SU-DHL-6 (cell line): ENCODE measurements around the gene DNMT3A.

Experiments used
- H2AFZ ChIP-seq: fragments of 200-600 bp; sonication (generic); 2 replicates; pipeline ENCODE4 v1.6.1; 2014; ENCODE audit warnings: low read depth, mild to moderate bottlenecking, moderate library complexity, mixed read lengths, antibody characterized with exemption, low read length; ENCODE audit not compliant: severe bottlenecking
- H3F3A ChIP-seq: fragments of 200-600 bp; shearing (Covaris generic); 2 replicates; pipeline ENCODE4 v1.6.0; 2016; ENCODE audit warnings: antibody characterized with exemption, mild to moderate bottlenecking; ENCODE audit not compliant: insufficient read depth
- H3K27ac ChIP-seq: fragments of 200-600 bp; sonication (generic); 2 replicates; pipeline ENCODE4 v1.5.1; 2016; ENCODE audit warnings: low read depth, mild to moderate bottlenecking, low read length, moderate library complexity, mixed read lengths
- H3K27me3 ChIP-seq: fragments of 200-600 bp; sonication (generic), shearing (Covaris generic); 2 replicates; pipeline ENCODE4 v1.6.0; 2014; ENCODE audit warnings: mild to moderate bottlenecking, low read length
- H3K36me3 ChIP-seq: fragments of 200-600 bp; sonication (generic); 2 replicates; pipeline ENCODE4 v1.6.1; 2014; ENCODE audit warnings: mild to moderate bottlenecking, low read length, mixed read lengths
- H3K4me2 ChIP-seq: fragments of 300-600, 200-600 bp; shearing (Covaris generic), sonication (generic); 2 replicates; pipeline ENCODE4 v1.6.0; 2014; ENCODE audit warnings: low read length, low read depth, mild to moderate bottlenecking; ENCODE audit not compliant: poor library complexity, severe bottlenecking
- H3K4me3 ChIP-seq: fragments of 200-600 bp; sonication (generic); 2 replicates; pipeline ENCODE4 v1.5.1; 2014; ENCODE audit warnings: antibody characterized with exemption, low read length, mild to moderate bottlenecking, mixed read lengths; ENCODE audit not compliant: insufficient read depth, poor library complexity, severe bottlenecking
- H3K79me2 ChIP-seq: fragments of 200-600 bp; sonication (generic); 2 replicates; pipeline ENCODE4 v1.6.1; 2014; ENCODE audit warnings: mild to moderate bottlenecking, low read length, moderate library complexity; ENCODE audit not compliant: insufficient read depth
- H3K9ac ChIP-seq: fragments of 200-600 bp; sonication (generic); 2 replicates; pipeline ENCODE4 v1.7.0; 2014; ENCODE audit warnings: mild to moderate bottlenecking, low read length
- H3K9me2 ChIP-seq: fragments of 200-600 bp; sonication (generic); replicated peaks from 2 replicates; pipeline ENCODE4 v1.6.1; 2014; ENCODE audit warnings: low read length; ENCODE audit not compliant: insufficient read depth
- H3K9me3 ChIP-seq: fragments of 200-600 bp; sonication (generic); 2 replicates; pipeline ENCODE4 v1.6.1; 2014; ENCODE audit warnings: low read length, mixed read lengths; ENCODE audit not compliant: insufficient read depth
- H4K20me1 ChIP-seq: fragments of 200-600 bp; sonication (generic); 2 replicates; pipeline ENCODE4 v1.6.1; 2014; ENCODE audit warnings: low read depth, mild to moderate bottlenecking, antibody characterized with exemption, low read length, moderate library complexity, mixed read lengths
- CTCF ChIP-seq: fragments of 200-600 bp; sonication (generic); IDR thresholded peaks from one replicate; pipeline ENCODE4 v1.5.1; 2017; ENCODE audit warnings: antibody characterized with exemption, mild to moderate bottlenecking, low read length, moderate library complexity; ENCODE audit not compliant: insufficient read depth, poor library complexity, severe bottlenecking
- EZH2phosphoT487 ChIP-seq: fragments of 200-600 bp; sonication (generic), shearing (Covaris generic); conservative IDR thresholded peaks from 2 replicates; pipeline ENCODE4 v1.6.1; 2018; ENCODE audit warnings: mild to moderate bottlenecking, antibody characterized with exemption, low read length, moderate library complexity, mixed read lengths

The DNMT3A gene

GRCh38 chr2:25369876-25370275, 28.2 kb upstream of the DNMT3A start:
- Histone ChIP-seq H3K36me3 (no peaks in the 10 kb centered on the region), H3K4me3 (no peak overlapping the region), H3K79me2 (no peaks in the 10 kb centered on the region), H3K4me2 (no peak overlapping the region), H3K9ac (no peak overlapping the region), H3K9me3 (no peaks in the 10 kb centered on the region), H3K9me2 (no peaks in the 10 kb centered on the region), H4K20me1 (no peaks in the 10 kb centered on the region), H3K27me3 (no peaks in the 10 kb centered on the region), H2AFZ (no peak overlapping the region), H3K27ac (no peak overlapping the region), H3F3A (peaks cover 10% of the 10 kb centered on the region)
- TF ChIP-seq EZH2phosphoT487 (no peak), CTCF (no peak)

- Histone ChIP-seq H3K36me3 (no peaks in the 10 kb centered on the region), H4K20me1 (no peaks in the 10 kb centered on the region), H3K4me2 (no peak overlapping the region), H2AFZ (no peak overlapping the region), H3K27me3 (no peaks in the 10 kb centered on the region), H3K79me2 (no peaks in the 10 kb centered on the region), H3K4me3 (no peak overlapping the region), H3F3A (peaks cover 10% of the 10 kb centered on the region), H3K9me3 (no peaks in the 10 kb centered on the region), H3K9ac (no peak overlapping the region), H3K27ac (no peak overlapping the region), H3K9me2 (no peaks in the 10 kb centered on the region)
- TF ChIP-seq CTCF, result no peak
Observed at GRCh38 chr2:25369439-25369838, 27.7 kb upstream of the DNMT3A start.

DNA sequence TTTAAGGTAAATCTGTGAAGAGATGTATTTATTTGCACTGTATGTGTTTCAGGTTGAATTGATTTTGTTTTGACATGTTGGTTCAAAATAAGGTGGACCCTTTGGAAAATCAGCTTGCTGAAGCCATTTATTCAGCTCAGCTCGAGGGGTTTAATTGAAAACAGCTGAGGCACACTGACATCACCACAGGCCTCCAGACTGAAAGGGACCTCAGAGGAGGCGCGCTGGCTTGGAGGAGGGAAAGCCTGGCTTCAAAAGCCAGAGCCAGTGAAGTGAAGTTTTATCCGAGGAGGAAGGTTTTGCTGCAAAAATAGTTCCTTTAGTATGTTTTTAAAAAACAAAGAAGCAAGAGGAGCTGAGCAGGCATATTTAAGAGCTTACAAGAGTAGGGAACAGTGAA, 26.9 kb upstream of the DNMT3A start:
- Histone ChIP-seq H3K9me2 (no peaks in the 10 kb centered on the region), H2AFZ (no peak overlapping the region), H3K27ac (no peak overlapping the region), H3K36me3 (no peaks in the 10 kb centered on the region), H4K20me1 (no peaks in the 10 kb centered on the region), H3K9ac (no peak overlapping the region), H3K4me3 (no peak overlapping the region), H3K4me2 (no peak overlapping the region), H3K79me2 (no peaks in the 10 kb centered on the region), H3K9me3 (no peaks in the 10 kb centered on the region), H3K27me3 (no peaks in the 10 kb centered on the region), H3F3A (peaks cover 2% of the 10 kb centered on the region; the same call in 1 of the 2 replicates)
- TF ChIP-seq EZH2phosphoT487, result no peak

DNA sequence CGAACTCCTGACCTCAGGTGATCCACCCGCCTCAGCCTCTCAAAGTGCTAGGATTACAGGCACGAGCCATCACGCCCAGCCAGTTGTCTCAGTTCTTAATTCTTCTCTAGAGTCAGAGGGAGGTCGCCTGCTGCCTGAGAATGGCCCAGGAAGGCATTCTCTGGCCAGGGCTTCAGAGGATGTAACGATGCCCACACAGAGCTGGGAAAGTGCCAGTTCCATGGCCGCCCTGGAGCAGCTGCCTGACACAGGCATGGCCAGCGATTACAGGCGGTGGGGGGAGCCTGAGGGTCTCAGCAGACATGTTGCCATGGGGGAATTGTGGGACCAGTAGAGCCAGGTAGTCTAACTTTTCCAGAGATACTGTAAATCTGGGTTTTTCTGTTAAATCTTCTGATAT, 25.6 kb upstream of the DNMT3A start:
- Histone ChIP-seq H3K79me2 (no peaks in the 10 kb centered on the region), H4K20me1 (no peaks in the 10 kb centered on the region), H3K27me3 (no peaks in the 10 kb centered on the region), H3K36me3 (no peaks in the 10 kb centered on the region), H3K4me3 (no peak overlapping the region), H2AFZ (no peak overlapping the region), H3F3A (no peaks in the 10 kb centered on the region), H3K9me2 (no peaks in the 10 kb centered on the region), H3K4me2 (no peak overlapping the region), H3K27ac (no peak overlapping the region), H3K9me3 (no peaks in the 10 kb centered on the region), H3K9ac (no peak overlapping the region)
- no peak for TF ChIP-seq EZH2phosphoT487
- no peak for TF ChIP-seq CTCF
